NCI-H146 (cell line): ENCODE results near the gene QKI.
"Not testable (repeated sequence)": the region's sequence is repeated elsewhere in the genome, so short reads cannot be mapped to it uniquely, and the experiment has no call there.

Experiments
- DNase-seq: peaks from one replicate; lab custom pipeline; 2025; lab: John Stamatoyannopoulos, UW

QKI gene

DNA sequence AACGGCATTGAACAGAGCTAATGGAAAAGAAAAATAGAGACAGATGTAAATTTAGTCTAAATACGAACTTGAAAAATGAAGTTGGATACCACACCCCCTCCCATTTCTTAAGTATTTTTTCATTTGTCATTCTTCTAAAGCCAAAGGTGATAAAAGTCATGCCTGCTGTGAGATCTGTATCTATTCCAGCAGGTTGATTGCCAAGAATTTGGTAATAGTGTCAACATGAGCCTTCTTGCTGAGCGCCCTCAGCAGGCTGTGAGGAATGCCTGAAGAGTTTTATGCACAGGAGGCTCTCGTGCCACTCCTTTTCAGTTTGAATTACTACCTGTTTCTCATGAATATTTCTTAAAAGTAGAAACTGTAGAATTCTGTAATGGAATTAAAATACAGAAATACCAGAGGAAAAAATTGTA is 165.4 kb downstream of the QKI start:
- DNase-seq: no peak

DNA sequence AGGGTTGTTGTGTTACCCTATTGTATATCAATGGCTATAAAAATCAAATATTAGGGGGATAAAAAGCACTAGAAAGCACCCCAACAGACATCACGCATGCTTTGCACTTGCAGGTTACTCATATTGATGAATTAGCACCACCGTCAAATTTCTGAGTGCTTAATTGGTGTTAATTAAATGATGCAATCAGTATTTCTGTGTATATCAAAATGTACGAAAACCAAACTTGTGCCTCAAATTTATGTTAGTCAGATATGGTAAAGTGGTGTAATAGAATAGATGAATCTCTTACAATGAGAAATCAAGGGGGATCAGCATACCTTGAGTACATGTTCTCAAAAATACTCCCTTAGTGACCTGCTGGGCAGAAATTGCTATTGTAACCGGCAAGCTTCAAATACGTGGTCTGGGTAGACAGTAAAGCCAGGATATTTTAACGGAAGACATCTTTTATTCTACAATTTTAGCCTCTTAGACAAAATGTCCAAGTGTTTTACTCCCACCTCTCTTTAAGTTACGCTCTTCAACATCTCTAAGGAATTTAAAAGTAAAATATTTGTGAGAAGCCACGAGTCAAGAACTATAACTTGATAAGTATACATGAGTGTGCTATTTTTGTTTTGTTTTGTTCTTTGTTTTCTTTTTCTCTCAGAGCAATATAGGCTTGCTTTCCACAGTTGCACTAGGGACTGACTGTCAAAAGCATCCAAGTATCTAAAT is 166.0 kb downstream of the QKI start:
- DNase-seq: no peak

DNA sequence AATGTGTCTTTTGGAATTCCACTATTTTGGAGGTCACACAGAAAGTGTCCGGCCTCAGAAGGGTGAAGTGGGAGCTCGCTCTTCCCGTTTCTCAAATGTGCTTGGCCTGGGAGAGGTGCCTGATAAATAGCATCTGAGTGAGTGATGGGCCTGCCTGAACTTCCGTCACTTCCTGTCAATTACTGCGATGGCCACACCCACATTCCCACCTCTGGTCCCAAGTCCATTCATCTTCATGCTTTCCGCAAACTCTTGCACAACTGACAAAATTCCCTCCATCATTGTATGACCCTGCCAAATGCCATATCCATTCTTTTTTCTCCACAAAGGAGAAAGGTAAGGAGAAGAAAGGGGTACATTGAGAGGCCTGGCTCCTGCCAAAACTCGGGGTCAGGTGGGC is 169.0 kb downstream of the QKI start:
- DNase-seq: no peak

DNA sequence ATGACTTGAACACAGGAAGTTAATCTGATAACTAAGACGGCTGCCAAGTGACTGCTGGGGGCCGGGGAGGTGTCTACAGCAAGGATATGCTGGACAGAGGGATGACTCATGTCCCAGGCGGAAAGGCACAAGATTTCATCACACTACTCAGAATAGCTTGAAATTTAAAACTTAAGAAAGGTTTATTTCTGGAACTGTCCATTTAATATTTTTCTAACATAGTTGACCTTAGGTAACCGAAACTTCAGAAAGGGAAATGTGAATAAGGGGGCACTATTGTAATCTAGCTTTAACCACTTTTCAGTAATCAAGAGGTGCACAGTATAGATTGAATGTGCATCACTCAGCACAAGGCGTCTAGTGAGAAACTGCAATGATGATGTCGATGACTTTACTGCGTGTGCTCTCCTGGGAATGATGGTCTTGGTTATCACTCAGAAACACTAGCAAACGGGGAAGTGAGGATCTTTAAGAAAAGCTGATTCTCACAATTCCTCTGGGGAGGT is 171.5 kb downstream of the QKI start:
- DNase-seq: no peak

DNA sequence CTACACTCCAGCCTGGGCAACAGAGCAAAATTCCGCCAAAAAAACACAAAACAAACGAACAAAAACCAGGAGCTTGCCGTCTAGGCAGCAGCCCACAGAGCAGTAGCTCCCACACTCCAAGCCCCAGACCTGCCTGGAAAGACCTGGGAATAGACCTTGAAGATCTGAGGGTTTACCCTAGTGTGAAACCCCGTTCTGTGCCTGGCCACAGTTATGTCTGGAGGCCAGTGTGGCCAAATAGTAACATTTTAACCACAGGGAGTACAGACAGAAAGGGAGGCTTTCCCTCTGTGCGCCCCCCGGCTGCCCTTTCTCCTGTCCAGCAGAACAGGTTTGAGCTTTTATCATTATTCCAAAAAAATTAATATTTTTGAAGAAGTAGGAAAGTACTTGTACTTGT is 172.4 kb downstream of the QKI start:
- no peak for DNase-seq

DNA sequence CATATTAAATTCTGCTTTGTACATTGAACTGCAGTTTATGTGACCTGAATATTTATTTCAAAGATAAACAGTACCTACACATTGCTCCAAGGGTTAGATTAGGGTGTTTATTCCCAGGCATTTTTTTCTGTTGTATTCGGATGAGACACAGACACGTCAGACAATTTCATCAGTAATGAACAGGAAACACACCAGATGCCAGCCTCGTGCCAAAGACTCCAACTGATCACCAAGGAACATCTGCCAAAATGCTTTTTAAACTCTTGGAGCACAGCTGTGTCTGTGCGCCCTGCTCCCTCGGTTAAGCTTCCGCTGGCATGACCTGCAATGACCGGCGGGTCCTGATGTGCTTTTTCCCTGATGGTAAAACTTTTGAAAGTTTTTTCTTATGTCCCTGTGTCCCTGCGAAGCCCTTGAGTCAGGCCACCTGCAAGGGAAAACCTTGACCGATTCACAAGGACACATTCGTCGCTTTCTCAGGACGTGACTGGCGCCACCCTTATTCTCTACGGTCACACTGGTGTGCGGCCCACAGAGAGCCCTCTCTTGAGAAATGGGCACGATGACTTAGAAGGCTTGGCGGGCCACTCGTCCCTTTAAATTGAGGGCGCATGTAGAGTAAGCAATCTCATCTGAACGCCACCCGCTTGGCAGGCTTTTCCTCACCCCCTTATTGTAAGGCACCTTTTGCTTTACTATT is 173.9 kb downstream of the QKI start:
- DNase-seq: no peak

DNA sequence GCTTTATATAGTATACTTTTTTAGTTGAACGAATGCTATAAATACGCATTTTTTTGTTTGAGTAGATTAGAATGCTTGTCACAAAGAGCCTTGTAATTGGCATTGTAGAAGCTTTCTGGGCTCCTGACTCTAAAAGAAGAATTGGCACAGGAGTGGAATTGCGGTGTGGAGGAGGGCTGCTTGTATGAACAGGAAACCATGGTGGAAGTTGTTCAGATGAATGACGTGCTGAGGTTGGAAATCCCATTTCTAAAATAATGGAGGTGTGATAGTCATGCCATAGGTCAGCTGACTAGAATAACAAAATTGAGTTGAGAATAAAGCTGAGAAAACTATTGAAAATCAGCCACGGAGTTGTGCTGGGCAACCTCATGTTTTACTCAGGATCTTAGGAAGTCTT is 174.9 kb downstream of the QKI start:
- no peak for DNase-seq

DNA sequence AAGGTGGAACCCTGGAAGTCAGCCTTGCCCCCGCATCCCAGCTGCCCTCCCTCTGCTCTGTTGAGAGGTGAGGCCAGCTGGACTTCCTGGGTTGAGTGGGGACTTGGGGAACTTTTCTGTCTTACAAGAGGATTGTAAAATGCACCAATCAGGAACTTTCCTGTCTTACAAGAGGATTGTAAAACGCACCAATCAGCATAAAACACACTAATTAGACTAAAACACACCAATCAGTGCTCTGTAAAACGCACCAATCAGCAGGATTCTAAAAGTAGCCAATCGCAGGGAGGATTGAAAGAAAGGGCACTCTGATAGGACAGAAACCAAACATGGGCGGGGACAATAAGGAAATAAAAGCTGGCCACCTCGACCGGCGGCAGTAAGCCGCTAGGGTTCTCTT is 175.6 kb downstream of the QKI start:
- DNase-seq: not testable (repeated sequence)

DNA sequence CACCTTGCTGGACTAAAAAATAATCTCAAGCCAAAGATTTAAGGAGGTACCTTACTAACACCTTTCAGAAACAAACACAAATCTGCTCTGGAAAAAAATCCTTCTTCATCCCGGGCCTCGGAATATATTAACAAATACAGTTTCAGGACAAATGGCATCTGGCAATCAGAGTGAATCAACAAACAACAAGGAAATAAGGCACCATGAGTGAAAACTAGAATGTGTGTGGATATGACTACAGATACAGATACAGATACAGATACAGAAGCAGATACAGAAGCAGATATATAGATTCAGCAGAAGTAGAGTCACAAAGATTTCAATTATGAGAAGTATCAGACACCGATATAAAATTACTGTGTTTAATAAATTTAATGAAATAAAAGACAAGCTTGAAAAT is 178.4 kb downstream of the QKI start:
- no peak for DNase-seq

DNA sequence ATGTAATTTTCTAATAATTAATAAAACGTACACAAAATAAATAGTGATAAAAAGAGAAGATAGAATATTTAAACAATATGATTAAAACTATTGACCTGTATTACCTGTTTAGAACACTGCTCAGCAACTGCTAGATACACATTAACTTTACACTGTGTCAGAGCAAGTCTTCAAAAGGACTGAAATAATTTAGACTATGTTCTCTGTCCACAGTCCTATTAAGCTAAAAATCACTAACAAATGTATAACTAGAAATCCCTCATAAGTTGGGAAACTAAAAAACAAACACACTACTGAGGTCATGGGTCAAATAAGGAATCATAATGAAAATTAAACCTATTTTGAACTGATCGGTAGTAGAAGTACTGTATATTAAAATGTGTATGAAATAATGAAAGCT is 181.7 kb downstream of the QKI start:
- DNase-seq: no peak

DNA sequence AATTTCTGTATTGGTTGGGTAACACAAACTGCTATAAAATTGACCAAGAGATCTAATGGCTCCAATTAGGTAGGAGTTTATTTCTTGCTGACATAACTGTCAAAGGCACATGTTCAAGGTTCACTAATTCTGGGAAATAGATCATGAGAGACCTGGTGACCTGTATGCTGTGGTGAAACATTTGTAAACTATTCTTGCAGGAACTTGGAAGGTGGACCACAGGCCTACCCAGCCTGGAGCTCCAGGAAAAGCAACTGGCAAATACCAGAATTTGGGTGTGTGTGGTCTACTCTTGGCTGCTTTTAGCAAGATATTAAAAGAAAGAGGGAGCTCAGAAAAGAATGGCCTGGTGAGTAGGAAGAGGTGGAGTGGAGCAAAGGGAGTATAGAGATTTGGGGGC is 184.6 kb downstream of the QKI start:
- DNase-seq: no peak

DNA sequence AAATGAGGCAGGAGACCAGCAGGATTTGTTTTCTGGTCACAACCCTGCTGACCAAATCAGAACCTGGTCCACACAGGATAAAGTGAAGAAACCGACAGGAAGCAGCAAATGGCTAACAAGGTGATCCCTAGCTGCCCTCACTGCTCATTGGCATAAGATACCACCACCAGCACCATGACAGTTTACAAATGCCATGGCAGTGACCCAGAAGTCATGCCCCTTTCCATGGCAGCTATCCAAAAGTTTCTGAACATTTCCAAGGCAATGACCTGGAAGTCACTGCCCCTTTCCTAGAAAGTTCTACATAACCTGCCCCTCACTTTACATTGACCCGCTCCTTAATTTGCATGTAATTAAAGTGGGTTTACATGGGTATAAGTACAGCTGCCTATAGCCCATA is 185.2 kb downstream of the QKI start:
- no peak for DNase-seq

DNA sequence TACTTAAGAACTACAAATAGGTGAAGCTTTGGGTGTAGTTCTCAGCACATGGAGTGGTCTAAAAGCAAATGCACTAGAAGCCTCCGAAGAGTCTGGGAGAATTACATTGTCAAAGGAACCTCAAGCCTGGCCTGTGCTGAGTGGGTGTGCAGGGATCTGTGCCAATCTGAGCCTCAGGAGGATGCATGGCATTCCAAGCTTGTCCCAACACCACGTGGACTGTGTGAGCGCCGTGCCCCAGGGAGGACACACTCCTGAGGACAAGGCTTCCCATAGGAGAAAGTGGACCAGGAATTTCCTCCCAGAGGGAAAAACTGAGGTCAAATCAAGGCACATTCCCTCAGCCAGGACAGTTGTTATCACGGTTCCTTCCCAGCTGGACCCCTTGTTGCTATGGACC is 185.8 kb downstream of the QKI start:
- no peak for DNase-seq

DNA sequence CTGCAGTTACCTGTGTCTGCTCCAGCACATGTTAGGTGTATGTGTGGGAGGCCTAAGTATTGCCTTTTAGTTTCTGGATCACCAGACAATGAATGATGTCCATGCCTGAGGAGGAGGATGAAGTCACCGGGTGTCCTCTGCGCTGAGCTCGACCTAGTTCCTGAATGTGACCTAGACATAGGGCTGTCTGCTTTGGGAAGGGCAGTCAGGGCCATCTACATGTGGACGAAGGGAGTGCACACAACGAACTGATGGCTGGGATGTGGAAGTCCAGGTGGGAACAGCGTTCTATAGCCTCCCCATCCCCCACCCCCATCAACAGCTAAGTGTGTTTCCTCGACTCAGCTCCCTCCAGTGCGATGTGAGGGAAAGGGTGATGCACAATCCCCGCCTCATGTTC is 186.3 kb downstream of the QKI start:
- DNase-seq: no peak

DNA sequence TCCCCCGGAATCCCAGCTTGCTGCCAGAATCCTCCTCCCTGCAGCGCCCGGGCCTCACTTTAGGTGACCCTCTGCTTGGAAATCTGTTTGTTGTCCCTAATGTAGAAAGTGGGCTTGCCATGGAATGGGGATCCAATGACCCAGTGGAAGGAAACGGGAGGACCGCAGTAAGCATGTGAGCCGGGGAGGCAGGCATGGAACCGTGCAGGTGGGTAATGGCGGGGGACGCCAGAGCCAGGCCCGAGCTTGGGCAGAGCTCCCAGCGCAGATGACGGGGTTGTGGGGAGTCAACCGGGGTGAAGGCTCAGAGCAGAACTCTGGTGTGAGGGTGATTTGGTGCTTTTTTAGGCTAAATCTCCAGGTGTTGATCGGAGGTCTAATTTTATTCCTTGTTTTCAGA is 188.3 kb downstream of the QKI start:
- DNase-seq: no peak

DNA sequence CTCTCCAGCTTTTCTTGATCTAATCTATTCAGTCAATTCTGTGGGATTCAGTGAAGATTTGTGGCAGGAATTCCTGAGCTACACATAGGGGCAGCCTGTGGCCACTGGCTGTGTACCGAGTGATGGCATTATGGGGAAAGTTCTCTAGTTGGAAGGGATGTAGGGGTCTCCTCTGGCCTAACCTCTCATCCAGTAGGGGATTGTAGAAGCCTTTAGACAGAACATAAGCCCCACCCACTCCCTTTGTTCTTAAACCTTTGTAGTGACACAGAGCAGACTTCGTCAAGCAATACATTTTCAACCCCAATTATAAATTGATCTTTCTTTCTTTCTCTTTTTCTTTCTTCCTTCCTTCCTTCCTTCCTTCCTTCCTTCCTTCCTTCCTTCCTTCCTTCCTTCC is 188.9 kb downstream of the QKI start:
- no peak for DNase-seq

DNA sequence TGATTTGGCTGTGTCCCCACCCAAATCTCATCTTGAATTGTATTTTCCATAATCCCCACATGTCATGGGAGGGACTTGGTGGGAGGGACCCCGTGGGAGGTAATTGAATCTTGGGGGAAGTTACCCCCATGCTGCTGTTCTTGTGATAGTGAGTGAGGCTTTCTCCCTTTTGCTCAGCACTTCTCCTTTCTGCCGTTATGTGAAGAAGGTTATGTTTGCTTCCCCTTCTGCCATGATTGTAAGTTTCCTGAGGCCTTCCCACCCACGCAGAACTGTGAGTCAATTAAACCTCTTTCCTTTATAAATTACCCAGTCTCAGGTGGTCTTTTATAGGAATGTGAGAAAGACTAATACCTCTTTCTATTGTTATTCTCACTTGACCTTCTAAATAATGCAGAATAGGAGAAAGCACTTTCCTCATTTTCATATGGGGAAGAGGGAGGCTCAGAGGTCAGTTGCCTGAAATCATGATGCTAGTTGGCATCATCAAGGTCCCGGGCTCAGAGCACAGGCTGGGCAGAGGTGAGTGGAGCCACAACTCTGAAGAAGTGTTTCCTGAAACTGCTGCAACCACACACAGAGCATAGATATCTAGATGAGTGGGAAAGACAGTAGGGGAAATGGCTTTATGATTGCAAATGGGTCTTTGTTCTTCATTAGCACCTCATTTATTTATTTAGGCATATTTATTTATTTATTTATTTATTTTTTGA is 191.0 kb downstream of the QKI start:
- DNase-seq: no peak

DNA sequence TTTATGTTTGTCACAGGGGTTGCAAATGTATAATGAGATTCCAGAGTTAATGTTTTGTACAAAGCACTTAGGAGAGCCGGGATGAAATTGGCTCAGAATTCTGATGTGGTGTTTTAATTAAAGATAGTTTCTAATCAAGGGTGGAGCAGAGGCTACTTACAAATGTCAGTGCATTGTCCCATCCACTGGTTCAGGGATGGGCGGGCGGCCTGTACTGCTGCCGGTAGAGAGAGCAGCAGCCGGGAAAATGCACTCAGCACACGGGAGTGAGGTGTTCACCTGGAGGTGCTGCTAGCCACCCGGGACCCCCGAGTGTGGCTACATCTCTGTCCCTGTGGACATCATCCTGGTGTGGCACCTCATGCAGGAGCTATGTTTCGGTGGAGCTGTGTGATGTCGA is 193.3 kb downstream of the QKI start:
- DNase-seq: no peak

DNA sequence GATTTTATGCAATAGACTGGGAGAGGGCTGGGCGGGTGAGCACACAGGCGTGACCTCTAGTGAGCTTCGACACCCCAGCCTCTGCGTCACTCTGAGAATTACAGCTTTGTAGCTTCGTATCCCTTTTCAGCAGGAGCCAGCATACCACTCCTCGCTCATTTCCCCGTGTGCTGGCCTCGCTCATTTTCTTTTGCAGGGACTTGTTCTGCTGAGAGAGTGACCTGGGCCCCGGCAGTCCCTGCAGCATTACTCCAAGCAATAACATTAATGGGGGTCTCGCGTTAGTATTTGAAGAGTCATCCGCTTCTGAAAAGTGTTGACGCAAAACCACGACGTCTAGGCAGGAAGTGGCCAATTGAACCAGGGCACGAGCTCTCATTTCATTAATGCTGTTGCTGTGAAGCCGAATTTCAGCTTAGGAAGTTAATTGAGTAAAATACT is 193.7 kb downstream of the QKI start:
- DNase-seq: no peak

DNA sequence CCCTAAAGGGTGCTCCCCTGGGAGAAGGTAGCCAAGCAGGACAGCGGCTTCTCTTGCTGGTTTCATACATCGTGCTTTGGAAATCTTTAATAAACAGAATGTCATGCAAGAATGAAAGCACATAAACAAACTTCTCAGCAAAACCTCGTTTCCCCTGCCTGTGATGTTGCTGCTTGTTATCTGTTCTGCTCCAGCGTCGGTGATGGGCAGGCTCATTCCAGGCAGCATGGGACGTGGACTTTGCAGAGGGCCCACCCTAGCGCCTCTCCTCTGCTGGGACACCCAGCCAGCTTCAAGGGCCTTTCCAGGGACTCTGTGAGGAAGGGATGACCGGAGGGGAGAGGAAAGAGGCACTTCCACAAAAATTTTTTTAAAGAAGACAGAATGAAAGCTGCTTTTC is 197.7 kb downstream of the QKI start:
- no peak for DNase-seq

DNA sequence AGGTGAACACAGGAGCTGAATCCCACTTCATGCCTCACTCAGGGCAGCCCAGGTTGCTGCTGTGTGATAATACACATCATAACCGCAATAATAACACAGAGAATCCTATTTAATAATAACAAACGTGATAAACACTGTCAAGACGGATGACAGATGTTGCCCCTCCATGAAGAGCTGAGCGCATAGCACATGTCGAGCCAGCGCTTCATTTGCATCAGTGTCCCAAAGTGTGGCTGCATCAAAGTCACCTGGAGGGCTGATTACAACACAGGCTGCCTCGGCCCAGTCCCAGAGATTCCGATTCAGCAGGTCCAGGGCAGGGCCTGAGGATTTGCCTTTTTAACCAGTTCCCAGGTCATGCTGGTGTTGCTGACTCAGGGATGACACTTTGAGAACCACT is 198.5 kb downstream of the QKI start:
- no peak for DNase-seq

DNA sequence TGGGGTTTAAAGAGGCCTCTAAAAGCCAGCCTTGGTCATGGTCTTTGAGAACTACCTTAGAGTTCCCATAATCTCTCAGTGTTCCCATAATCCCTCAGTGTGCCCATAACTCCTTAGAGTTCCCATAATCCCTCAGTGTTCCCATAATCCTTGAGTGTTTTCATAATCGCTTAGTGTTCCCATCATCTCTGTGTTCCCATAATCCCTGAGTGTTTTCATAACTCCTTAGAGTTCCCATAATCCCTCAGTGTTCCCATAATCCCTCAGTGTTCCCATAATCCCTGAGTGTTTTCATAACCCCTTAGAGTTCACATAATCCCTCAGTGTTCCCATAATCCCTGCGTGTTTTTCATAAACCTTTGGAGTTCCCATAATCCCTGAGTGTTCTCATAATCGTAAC is 199.2 kb downstream of the QKI start:
- DNase-seq: no peak

DNA sequence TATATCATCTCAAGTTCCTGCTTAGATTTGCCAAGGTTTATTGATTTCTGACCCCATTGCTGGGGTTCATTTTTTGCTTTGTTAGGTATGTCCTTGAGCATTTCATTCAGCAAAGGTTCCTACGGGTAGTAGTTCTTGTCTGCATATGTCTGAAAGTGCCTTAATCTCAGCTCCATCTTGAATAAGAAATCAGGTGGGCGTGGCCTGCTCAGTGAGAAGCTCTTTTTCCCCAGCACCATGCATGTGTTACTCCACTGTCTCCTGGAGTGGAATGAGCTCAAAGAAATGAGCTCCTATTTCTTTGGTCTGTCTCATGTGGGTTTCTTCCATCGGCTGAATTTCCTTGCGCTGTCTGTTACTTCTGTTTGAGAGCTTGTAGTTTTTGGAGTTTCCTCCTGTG is 201.9 kb downstream of the QKI start:
- no peak for DNase-seq
